IMR-90 (cell line): Measurements from ENCODE around the gene LOXL3. TPM values are rescaled to one million over a fixed set of nuclear protein-coding genes. Genes with fewer than 3 reads are reported as not detected.

Source experiments
- ATAC-seq: fragments of 200-7000 bp; cut with Tn5 transposase; 2 replicates; pipeline ENCODE4 v1.9.1; 2020; ENCODE audit warnings: low read depth, mild to moderate bottlenecking, moderate library complexity
- BruUV-seq: library from RNA; stranded (reverse); fragments of 400-500 nt; replicated peaks from 2 replicates; lab custom pipeline; 2021; lab: Mats Ljungman, UMichigan
- CTCF ChIA-PET: fragments of 300-600 bp; formaldehyde crosslinking; extraction: SDS; loops from one replicate; lab custom pipeline; 2021; ENCODE audit warnings: antibody characterized with exemption; lab: Yijun Ruan, JAX
- POLR2A ChIA-PET: fragments of 300-600 bp; sonication (Branson Sonifier 250); formaldehyde crosslinking; loops from one replicate; lab custom pipeline; 2022; ENCODE audit warnings: antibody characterized with exemption; ENCODE audit not compliant: unreplicated experiment; lab: Charles Lee
- DNase-seq: peaks from one replicate; pipeline ENCODE4 v3.0.0; 2013
- H2AFZ ChIP-seq: replicated peaks from 2 replicates; pipeline ENCODE3; 2013; ENCODE audit warnings: low read length, mild to moderate bottlenecking; ENCODE audit not compliant: poor library complexity
- H2AK5ac ChIP-seq: 2 replicates; pipeline ENCODE4 v1.6.1; 2013; ENCODE audit warnings: low read depth, low read length, inconsistent platforms
- H2AK9ac ChIP-seq: replicated peaks from 2 replicates; pipeline ENCODE3; 2013; ENCODE audit warnings: mild to moderate bottlenecking, low read depth, low read length, moderate library complexity; ENCODE audit not compliant: poor library complexity
- H2BK120ac ChIP-seq: 2 replicates; pipeline ENCODE4 v1.6.1; 2013; ENCODE audit warnings: low read depth, low read length, inconsistent platforms
- H2BK15ac ChIP-seq: 3 replicates; pipeline ENCODE4 v1.6.1; 2013; ENCODE audit warnings: low read depth, low read length, inconsistent platforms
- H2BK20ac ChIP-seq: 2 replicates; pipeline ENCODE4 v1.6.1; 2013; ENCODE audit warnings: low read depth, mild to moderate bottlenecking, inconsistent platforms, low read length, moderate library complexity
- H2BK5ac ChIP-seq: 2 replicates; pipeline ENCODE4 v1.6.1; 2013; ENCODE audit warnings: mild to moderate bottlenecking, low read depth, low read length, inconsistent platforms; ENCODE audit not compliant: poor library complexity, severe bottlenecking
- H3K14ac ChIP-seq: replicated peaks from 2 replicates; pipeline ENCODE4 v1.6.1; 2013; ENCODE audit warnings: low read depth, low read length, inconsistent platforms
- H3K18ac ChIP-seq: 2 replicates; pipeline ENCODE4 v1.6.1; 2013; ENCODE audit warnings: low read depth, low read length, control low read depth
- H3K23ac ChIP-seq: 2 replicates; pipeline ENCODE4 v1.6.1; 2013; ENCODE audit warnings: low read depth, low read length, inconsistent platforms
- H3K27ac ChIP-seq: 2 replicates; pipeline ENCODE4 v1.5.1; 2013; ENCODE audit warnings: mild to moderate bottlenecking, control low read depth, low read length; ENCODE audit not compliant: insufficient read depth
- H3K27me3 ChIP-seq: 2 replicates; pipeline ENCODE4 v1.6.1; 2013; ENCODE audit warnings: low read length; ENCODE audit not compliant: control insufficient read depth, insufficient read depth
- H3K36me3 ChIP-seq: 2 replicates; pipeline ENCODE4 v1.6.1; 2013; ENCODE audit warnings: low read length, mixed read lengths; ENCODE audit not compliant: control insufficient read depth, insufficient read depth
- H3K4ac ChIP-seq: 2 replicates; pipeline ENCODE4 v1.6.1; 2013; ENCODE audit warnings: low read depth, low read length, inconsistent platforms
- H3K4me1 ChIP-seq: 2 replicates; pipeline ENCODE4 v1.6.1; 2013; ENCODE audit warnings: low read length, mixed read lengths; ENCODE audit not compliant: control insufficient read depth, insufficient read depth
- H3K4me2 ChIP-seq: 2 replicates; pipeline ENCODE4 v1.6.1; 2013; ENCODE audit warnings: low read depth, mild to moderate bottlenecking, control low read depth, low read length, moderate library complexity
- H3K4me3 ChIP-seq: 2 replicates; pipeline ENCODE4 v1.5.1; 2013; ENCODE audit warnings: low read depth, mild to moderate bottlenecking, control low read depth, low read length, moderate library complexity; ENCODE audit not compliant: insufficient read depth
- H3K56ac ChIP-seq: 2 replicates; pipeline ENCODE4 v1.6.1; 2013; ENCODE audit warnings: low read length, inconsistent platforms; ENCODE audit not compliant: insufficient read depth; ENCODE audit errors: extremely low read depth
- H3K79me1 ChIP-seq, 2 experiments: 2 replicates each; pipeline ENCODE4 v1.6.1; 2013; ENCODE audit warnings: low read length in 2 of 2, inconsistent platforms in 1 of 2, low read depth in 1 of 2
- H3K9ac ChIP-seq: 2 replicates; pipeline ENCODE4 v1.6.1; 2013; ENCODE audit warnings: low read depth, low read length, control low read depth
- H3K9me1 ChIP-seq: 2 replicates; pipeline ENCODE4 v1.6.1; 2013; ENCODE audit warnings: low read length, inconsistent platforms; ENCODE audit not compliant: insufficient read depth
- H3K9me3 ChIP-seq: 2 replicates; pipeline ENCODE4 v1.6.1; 2013; ENCODE audit warnings: low read length; ENCODE audit not compliant: control insufficient read depth, insufficient read depth
- H4K20me1 ChIP-seq: 2 replicates; pipeline ENCODE4 v1.6.1; 2013; ENCODE audit warnings: low read length, inconsistent platforms; ENCODE audit not compliant: insufficient read depth
- H4K5ac ChIP-seq: 2 replicates; pipeline ENCODE4 v1.6.1; 2013; ENCODE audit warnings: mild to moderate bottlenecking, low read depth, low read length, control low read depth
- H4K8ac ChIP-seq, 2 experiments: 2 replicates each; pipeline ENCODE4 v1.6.1; 2013; ENCODE audit warnings: low read depth in 2 of 2, low read length in 2 of 2, control low read depth in 1 of 2, inconsistent platforms in 1 of 2
- H4K91ac ChIP-seq: 2 replicates; pipeline ENCODE4 v1.6.1; 2013; ENCODE audit warnings: low read depth, low read length, inconsistent platforms; ENCODE audit not compliant: insufficient read depth
- BHLHE40 ChIP-seq: fragments of 150-350 bp; IDR thresholded peaks from 2 replicates; pipeline ENCODE4 v1.6.1; 2016; ENCODE audit warnings: mild to moderate bottlenecking, low read depth, low read length
- CHD1 ChIP-seq: IDR thresholded peaks from 2 replicates; pipeline ENCODE4 v1.6.1; 2012; ENCODE audit warnings: low read depth, low read length, improper control_type of control experiment
- FOS ChIP-seq: fragments of 150-350 bp; IDR thresholded peaks from 2 replicates; pipeline ENCODE4 v1.6.1; 2016; ENCODE audit warnings: low read depth, low read length
- NFE2L2 ChIP-seq: fragments of 150-350 bp; IDR thresholded peaks from 2 replicates; pipeline ENCODE4 v1.6.1; 2016; ENCODE audit warnings: low read depth, mild to moderate bottlenecking, low read length
- POLR2A ChIP-seq: IDR thresholded peaks from 2 replicates; pipeline ENCODE4 v1.6.1; 2012; ENCODE audit warnings: mild to moderate bottlenecking, low read depth, low read length
- RCOR1 ChIP-seq: IDR thresholded peaks from 2 replicates; pipeline ENCODE4 v1.6.1; 2012; ENCODE audit warnings: mild to moderate bottlenecking, low read length, improper control_type of control experiment; ENCODE audit not compliant: insufficient replicate concordance
- RFX5 ChIP-seq: IDR thresholded peaks from 2 replicates; pipeline ENCODE4 v1.8.0; 2012; ENCODE audit warnings: low read depth, mild to moderate bottlenecking, low read length, moderate library complexity
- SMC3 ChIP-seq: fragments of 150-350 bp; IDR thresholded peaks from 2 replicates; pipeline ENCODE4 v1.6.1; 2016; ENCODE audit warnings: low read depth, mild to moderate bottlenecking, antibody characterized with exemption, low read length, moderate library complexity
- dilution Hi-C: fragments of 300-500 bp; cut with HindIII; formaldehyde crosslinking; loops from one replicate; pipeline ENCODE4 v1.14.3; 2018; ENCODE audit warnings: low sequenced_read_pairs; ENCODE audit not compliant: unreplicated experiment
- in situ Hi-C: fragments of 300-500 bp; cut with MboI; formaldehyde crosslinking; loops from 3 replicates; pipeline ENCODE4 v1.14.3; 2019; ENCODE audit warnings: low sequenced_read_pairs, inconsistent platforms, mixed read lengths
- intact Hi-C: fragments of 100-400 bp; cut with micrococcal nuclease; formaldehyde crosslinking; loops from 2 replicates; pipeline ENCODE4 v1.10.0; 2022
- polyA plus RNA-seq, 3 experiments: library from polyadenylated mRNA; depleted of rRNA; stranded (reverse); fragments of >200 nt; gene quantifications; 2 replicates each; pipeline ENCODE4 v1.2.3, GENCODE V29; 2012; ENCODE audit warnings: low replicate concordance in 1 of 3
- total RNA-seq: library from RNA; depleted of rRNA; stranded (reverse); fragments of >200 nt; gene quantifications from 2 replicates; pipeline ENCODE4 v1.2.3, GENCODE V29; 2012
- TF ChIP-seq, protein P1 (sequence below): fragments of 150-350 bp; IDR thresholded peaks from 2 replicates; pipeline ENCODE4 v1.6.1; 2017; ENCODE audit warnings: mild to moderate bottlenecking, antibody characterized with exemption, low read length, low read depth
- TF ChIP-seq, protein P2 (sequence below): conservative IDR thresholded peaks from 2 replicates; pipeline ENCODE4 v1.5.1; 2012; ENCODE audit warnings: mild to moderate bottlenecking, low read depth, low read length, improper control_type of control experiment

Gene LOXL3
- total and polyA plus RNA-seq, 2 of the 4 experiments (the other 2 are of a cell fraction): 17.9 to 23.4 TPM

DNA sequence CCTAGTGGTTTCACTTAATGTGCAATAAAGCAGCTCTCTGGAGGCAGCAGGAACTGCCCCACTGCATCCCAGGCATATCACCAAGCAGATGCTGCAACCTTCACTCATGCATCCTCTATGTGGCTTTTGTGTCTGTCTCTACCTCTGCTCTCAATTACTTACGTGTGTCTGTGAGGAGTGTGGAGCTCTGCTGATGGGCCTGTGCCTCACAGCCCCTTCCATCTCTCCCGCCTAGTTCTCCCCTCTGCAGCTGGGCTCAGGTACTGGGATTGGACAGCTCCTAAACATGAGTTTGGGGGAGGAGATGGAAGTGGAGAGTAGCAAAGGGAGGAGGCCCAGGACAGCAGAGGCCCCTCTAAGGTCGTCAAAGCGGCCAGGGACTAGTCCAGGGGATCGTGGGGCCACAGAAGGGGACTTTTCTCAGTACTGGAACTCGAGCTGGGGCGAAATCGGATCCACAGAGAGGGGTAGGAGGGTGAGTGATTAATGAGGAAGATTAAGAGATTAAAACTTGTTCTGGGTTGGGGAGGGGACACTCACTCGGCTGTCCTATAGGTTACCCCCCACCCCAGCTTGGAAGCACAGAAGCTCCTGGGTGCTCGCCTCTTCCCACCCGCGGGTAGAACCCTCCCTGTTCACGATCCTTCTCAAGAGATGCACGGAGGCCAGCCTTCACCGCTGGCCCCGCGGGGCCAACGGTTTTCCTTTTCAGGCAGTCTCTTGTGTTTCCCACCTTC is 52.2 kb downstream of the LOXL3 start (continued):
- TF ChIP-seq NFE2L2: no peak

DNA sequence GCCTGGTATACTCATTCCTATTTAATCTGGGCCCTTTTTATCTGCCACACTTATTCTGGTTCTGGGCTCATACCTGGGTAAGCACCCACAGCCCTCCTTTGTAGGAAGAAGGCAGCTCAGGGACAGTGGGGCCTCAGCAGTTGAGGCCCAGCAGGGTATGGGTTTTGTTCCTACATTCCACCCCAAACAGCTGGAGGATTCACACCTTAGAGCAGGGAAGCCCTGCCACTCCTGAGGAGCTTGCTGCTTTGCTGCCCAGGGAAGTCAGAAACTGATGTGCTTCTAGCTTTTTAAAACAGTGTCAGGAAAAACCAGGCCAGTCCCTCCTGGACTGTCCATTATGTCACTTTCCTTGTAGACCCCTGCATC is 53.2 kb downstream of the LOXL3 start:
- intact Hi-C loops (no loop called here), dilution Hi-C loops (no loop called here), in situ Hi-C loops (no loop called here)
- BruUV-seq: no TSS peak
- no peak overlapping the region for H3K18ac ChIP-seq
- peaks cover 3 to 25% of the 10 kb centered on the region in 2 experiments; a peak in 3 of 4 replicates for H3K79me1 ChIP-seq
- H3K4me3 ChIP-seq: no peak overlapping the region
- H3K56ac ChIP-seq: no peak overlapping the region
- DNase-seq (no peak), ATAC-seq (no peak)
- H2AK5ac ChIP-seq: no peak overlapping the region
- no peak overlapping the region for H3K4ac ChIP-seq
- H4K8ac ChIP-seq: no peak overlapping the region
- no peak overlapping the region for H2BK5ac ChIP-seq
- no peak overlapping the region for H2BK15ac ChIP-seq
- POLR2A ChIA-PET: no interaction called here
- H4K91ac ChIP-seq: no peak overlapping the region
- peaks cover 15% of the 10 kb centered on the region for H3K4me1 ChIP-seq
- no peak overlapping the region for H3K9ac ChIP-seq
- TF ChIP-seq RCOR1 (no peak), SMC3 (no peak), POLR2A (no peak), NFE2L2 (no peak), CHD1 (no peak), RFX5 (no peak), BHLHE40 (no peak), FOS (no peak)
- TF ChIP-seq, protein P1, sequence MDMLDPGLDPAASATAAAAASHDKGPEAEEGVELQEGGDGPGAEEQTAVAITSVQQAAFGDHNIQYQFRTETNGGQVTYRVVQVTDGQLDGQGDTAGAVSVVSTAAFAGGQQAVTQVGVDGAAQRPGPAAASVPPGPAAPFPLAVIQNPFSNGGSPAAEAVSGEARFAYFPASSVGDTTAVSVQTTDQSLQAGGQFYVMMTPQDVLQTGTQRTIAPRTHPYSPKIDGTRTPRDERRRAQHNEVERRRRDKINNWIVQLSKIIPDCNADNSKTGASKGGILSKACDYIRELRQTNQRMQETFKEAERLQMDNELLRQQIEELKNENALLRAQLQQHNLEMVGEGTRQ: no peak
- TF ChIP-seq, protein P2, sequence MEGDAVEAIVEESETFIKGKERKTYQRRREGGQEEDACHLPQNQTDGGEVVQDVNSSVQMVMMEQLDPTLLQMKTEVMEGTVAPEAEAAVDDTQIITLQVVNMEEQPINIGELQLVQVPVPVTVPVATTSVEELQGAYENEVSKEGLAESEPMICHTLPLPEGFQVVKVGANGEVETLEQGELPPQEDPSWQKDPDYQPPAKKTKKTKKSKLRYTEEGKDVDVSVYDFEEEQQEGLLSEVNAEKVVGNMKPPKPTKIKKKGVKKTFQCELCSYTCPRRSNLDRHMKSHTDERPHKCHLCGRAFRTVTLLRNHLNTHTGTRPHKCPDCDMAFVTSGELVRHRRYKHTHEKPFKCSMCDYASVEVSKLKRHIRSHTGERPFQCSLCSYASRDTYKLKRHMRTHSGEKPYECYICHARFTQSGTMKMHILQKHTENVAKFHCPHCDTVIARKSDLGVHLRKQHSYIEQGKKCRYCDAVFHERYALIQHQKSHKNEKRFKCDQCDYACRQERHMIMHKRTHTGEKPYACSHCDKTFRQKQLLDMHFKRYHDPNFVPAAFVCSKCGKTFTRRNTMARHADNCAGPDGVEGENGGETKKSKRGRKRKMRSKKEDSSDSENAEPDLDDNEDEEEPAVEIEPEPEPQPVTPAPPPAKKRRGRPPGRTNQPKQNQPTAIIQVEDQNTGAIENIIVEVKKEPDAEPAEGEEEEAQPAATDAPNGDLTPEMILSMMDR: no peak
- no peak overlapping the region for H3K14ac ChIP-seq
- no peaks in the 10 kb centered on the region; the same call in 1 of the 2 replicates for H3K9me1 ChIP-seq
- CTCF ChIA-PET: interaction anchor here (0.6 kb wide), 1 partner anchor 12 kb away, joined by 3 read pairs; no protein-coding TSS in a partner anchor
- H2BK120ac ChIP-seq: no peak overlapping the region
- H3K4me2 ChIP-seq: no peak overlapping the region
- H3K23ac ChIP-seq: no peak overlapping the region
- no peak overlapping the region for H4K5ac ChIP-seq
- no peak overlapping the region for H2BK20ac ChIP-seq
- peaks cover 10% of the 10 kb centered on the region for H3K36me3 ChIP-seq
- peaks cover 38% of the 10 kb centered on the region for H3K27me3 ChIP-seq
- no peak overlapping the region for H2AFZ ChIP-seq
- no peak overlapping the region for H3K27ac ChIP-seq
- no peaks in the 10 kb centered on the region for H3K9me3 ChIP-seq
- no peaks in the 10 kb centered on the region for H4K20me1 ChIP-seq
- H2AK9ac ChIP-seq: no peak overlapping the region
